HEK293T (cell line): Measurements from ENCODE around the gene SLC2A5.

Source experiments
- ARNT ChIP-seq: fragments of 450-650 bp; IDR thresholded peaks from 2 replicates; pipeline ENCODE4 v1.6.1; 2017; ENCODE audit warnings: mild to moderate bottlenecking
- BHLHE40 ChIP-seq: fragments of 450-650 bp; IDR thresholded peaks from 2 replicates; pipeline ENCODE4 v1.6.1; 2016; ENCODE audit warnings: mild to moderate bottlenecking, moderate library complexity, borderline replicate concordance
- CTBP1 ChIP-seq: fragments of 450-650 bp; IDR thresholded peaks from 2 replicates; pipeline ENCODE4 v1.6.1; 2016; ENCODE audit warnings: borderline replicate concordance
- ELF4 ChIP-seq: fragments of 450-650 bp; IDR thresholded peaks from 2 replicates; pipeline ENCODE4 v1.6.1; 2017; ENCODE audit warnings: antibody characterized with exemption
- FOXA1 ChIP-seq: fragments of 450-650 bp; IDR thresholded peaks from 2 replicates; pipeline ENCODE4 v1.6.1; 2016; ENCODE audit warnings: mild to moderate bottlenecking
- FOXK2 ChIP-seq: fragments of 450-650 bp; IDR thresholded peaks from 2 replicates; pipeline ENCODE4 v1.6.1; 2016; ENCODE audit warnings: mild to moderate bottlenecking
- FOXM1 ChIP-seq: fragments of 450-650 bp; IDR thresholded peaks from 2 replicates; pipeline ENCODE4 v1.6.1; 2017; ENCODE audit warnings: mild to moderate bottlenecking, borderline replicate concordance
- L3MBTL2 ChIP-seq: fragments of 450-650 bp; conservative IDR thresholded peaks from 2 replicates; pipeline ENCODE4 v1.6.1; 2016; ENCODE audit warnings: mild to moderate bottlenecking
- SP1 ChIP-seq: fragments of 450-650 bp; IDR thresholded peaks from 2 replicates; pipeline ENCODE4 v1.6.1; 2017
- SUZ12 ChIP-seq: fragments of 450-650 bp; IDR thresholded peaks from 2 replicates; pipeline ENCODE4 v1.6.1; 2016; ENCODE audit warnings: mild to moderate bottlenecking
- TARDBP ChIP-seq: fragments of 450-650 bp; IDR thresholded peaks from 2 replicates; pipeline ENCODE4 v1.6.1; 2016

DNA sequence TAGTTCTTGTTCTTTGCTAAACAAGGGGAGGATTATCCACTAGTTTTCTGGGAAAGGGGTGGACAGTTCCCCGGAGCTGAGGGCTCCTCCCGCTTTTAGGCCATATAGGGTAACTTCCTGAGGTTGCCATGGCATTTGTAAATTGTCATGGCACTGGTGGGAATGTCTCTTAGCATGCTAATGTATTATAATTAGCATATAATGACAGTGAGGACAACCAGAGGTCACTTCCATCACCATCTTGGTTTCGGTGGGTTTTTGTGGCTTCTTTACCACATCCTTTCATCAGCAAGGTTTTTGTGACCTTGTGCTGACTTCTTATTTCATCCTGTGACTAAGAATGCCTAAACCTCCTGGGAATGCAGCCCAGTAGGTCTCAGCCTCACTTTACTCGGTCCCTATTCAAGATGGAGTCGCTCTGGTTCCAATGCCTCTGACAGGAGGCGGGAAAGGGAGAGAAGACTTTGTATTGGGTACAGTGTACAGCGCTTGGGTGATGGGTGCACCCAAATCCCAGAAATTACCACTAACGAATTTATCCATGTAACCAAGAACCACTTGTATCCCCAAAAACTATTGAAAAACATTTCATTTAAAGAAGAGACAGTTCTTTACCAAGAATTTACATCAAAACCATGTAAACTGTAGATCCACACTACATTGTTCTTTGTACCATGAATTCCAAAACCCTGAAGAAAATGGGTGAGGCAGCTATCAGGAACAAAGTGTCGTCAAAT is 8.7 kb upstream of the SLC2A5 start:
- no peak for TF ChIP-seq FOXA1
- TF ChIP-seq BHLHE40: no peak
- no peak for TF ChIP-seq SUZ12
- no peak for TF ChIP-seq TARDBP
- TF ChIP-seq FOXM1: no peak
- TF ChIP-seq ELF4: no peak
- TF ChIP-seq ARNT: no peak
- TF ChIP-seq FOXK2: no peak
- no peak for TF ChIP-seq SP1
- TF ChIP-seq CTBP1: no peak
- no peak for TF ChIP-seq L3MBTL2
